ENCODE results near the gene ARID4B. TPM values are rescaled to one million over a fixed set of nuclear protein-coding genes. Genes with fewer than 3 reads are reported as not detected.

The ARID4B gene
- total RNA-seq, 1 donor from 2014 or later, result 39.4 TPM

DNA sequence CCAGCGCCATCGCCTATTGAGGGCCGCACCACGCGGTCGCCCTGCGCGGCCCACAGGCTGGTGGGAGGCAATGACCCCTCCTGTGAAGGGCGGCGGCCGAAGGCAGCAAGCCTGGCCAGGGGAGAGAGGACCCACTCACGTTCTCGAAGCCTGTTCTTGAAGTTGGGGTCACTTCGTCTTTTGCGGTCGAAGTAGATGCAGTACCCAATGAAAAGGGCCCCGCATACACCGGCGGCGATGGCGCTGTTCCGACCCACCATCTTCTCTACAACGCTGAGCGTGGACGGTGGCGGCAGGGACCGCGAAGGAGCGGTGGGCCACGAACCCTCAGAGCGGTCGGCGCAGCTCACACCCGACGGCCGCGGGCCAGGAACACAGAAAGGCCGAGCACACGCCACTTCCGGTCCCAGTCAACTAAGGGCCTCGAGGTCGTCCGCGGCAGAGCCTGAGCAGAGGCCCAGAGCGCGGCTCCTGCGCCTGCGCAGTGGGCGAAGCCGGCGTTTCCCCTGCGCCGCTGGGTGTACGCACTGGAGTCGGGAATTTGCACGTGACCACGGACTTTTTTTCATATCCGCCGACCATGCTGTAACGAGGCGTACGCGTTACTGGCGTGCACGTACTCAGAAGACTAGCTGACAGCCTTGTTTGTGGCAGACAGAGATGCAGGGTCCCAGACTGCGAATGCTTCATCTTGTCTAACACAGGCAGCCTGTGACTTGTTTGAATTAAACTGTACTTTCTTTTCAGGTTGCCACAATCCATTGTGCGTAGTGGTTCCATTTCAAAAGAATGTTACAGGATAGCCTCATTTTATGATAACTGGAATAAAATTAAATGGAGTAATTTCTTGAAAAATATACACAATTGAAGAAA, 199.3 kb downstream of the ARID4B start, which contains the start of gene TOMM20:
Gene TOMM20 (minus strand): TSS at position 382 of the 873 bp plus-strand sequence. CDS start 122 bp downstream, at position 260.
- DNase-seq (ENCODE audit: low read depth, low spot score), result peak; percentile 95

GRCh38 chr1:235127732-235128455, 200.1 kb downstream of the ARID4B start:
- DNase-seq (ENCODE audit: low read depth, low spot score), result no peak

DNA sequence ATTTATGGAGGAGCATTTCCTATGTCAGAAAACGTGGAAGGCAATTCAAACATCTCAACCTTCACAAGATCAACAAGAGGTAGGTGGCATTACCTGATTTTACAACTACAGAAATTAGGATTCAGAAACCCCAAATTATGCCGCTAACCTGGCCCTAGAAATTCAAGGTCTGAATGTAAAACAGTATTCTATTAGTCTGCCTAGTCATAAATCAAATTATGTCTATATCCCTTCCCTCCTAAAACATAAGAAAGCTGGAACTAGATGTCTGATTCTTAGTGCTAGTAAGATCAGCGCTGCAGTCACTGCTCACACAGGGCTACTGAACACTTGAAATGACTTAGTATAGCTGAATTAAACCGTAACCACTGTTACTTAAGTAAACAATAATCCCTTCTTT, 200.8 kb downstream of the ARID4B start:
- DNase-seq (ENCODE audit: low read depth, low spot score), result no peak

- DNase-seq (ENCODE audit: low read depth, low spot score), result no peak
Measured at GRCh38 chr1:235124665-235125064, 203.3 kb downstream of the ARID4B start.

GRCh38 chr1:235124111-235124510, 203.9 kb downstream of the ARID4B start:
- no peak for DNase-seq (ENCODE audit: low read depth, low spot score)

DNA sequence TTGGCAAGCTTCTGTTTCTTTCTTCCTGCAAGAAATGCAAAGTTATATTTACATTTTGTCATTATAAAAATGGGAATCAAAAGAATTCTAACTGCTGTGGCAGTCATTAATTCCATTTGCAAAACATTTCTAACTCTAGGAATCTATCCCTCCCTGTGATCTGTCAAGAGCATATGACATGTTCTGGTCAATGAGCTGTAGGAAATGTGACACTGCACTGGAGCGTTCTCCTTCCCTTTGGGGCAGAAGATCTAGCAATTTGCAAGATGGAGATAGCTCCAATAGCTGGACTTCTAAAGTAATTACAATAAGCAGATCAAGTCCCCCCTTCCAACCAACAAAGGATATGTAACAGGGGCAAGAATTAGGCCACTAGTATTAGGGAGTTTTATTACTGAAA, 205.6 kb downstream of the ARID4B start:
- no peak for DNase-seq (ENCODE audit: low read depth, low spot score)

Other genes starting within 250 kb of the ARID4B start
- 83.4 and 123 TPM in 2 replicates for gene TOMM20, start 199.3 kb downstream of the ARID4B start, total RNA-seq
- gene RBM34, start 166.9 kb downstream of the ARID4B start, total RNA-seq, result 52.2 and 57.3 TPM in 2 replicates
- gene GGPS1, start 391 bp upstream of the ARID4B start, total RNA-seq, result 28.4 and 28.7 TPM in 2 replicates
- gene TBCE, start 39.2 kb upstream of the ARID4B start, total RNA-seq, result 24.5 and 29.6 TPM in 2 replicates
- gene B3GALNT2, start 176.3 kb upstream of the ARID4B start, total RNA-seq, result 55.7 and 77.5 TPM in 2 replicates